Panc1 (cell line): ENCODE measurements around the gene RNF144B. TPM values are rescaled to one million over a fixed set of nuclear protein-coding genes. Genes with fewer than 3 reads are reported as not detected.

ENCODE experiments used
- ATAC-seq: fragments of 200-7000 bp; cut with Tn5 transposase; 2 replicates; pipeline ENCODE4 v1.9.1; 2020; ENCODE audit warnings: mild to moderate bottlenecking, moderate library complexity
- BruUV-seq: library from RNA; stranded (reverse); fragments of 400-500 nt; replicated peaks from 2 replicates; lab custom pipeline; 2021; lab: Mats Ljungman, UMichigan
- CTCF ChIA-PET: fragments of 300-600 bp; sonication (Branson Sonifier 250); formaldehyde crosslinking; loops from one replicate; lab custom pipeline; 2022; ENCODE audit warnings: antibody characterized with exemption; lab: Charles Lee
- POLR2A ChIA-PET: fragments of 300-600 bp; sonication (Branson Sonifier 250); formaldehyde crosslinking; loops from one replicate; lab custom pipeline; 2022; ENCODE audit warnings: antibody characterized with exemption; lab: Charles Lee
- DNase-seq: peaks from one replicate; pipeline ENCODE4 v3.0.0-alpha.2; 2010; ENCODE audit warnings: low read depth, low spot score
- H3K27ac ChIP-seq: 2 replicates; pipeline ENCODE4 v1.5.1; 2011; ENCODE audit warnings: mild to moderate bottlenecking, low read length, inconsistent platforms
- H3K27me3 ChIP-seq: fragments of 200-500 bp; sonication (Bioruptor generic); 2 replicates; pipeline ENCODE4 v1.6.0; 2014; ENCODE audit warnings: low read length, inconsistent platforms; ENCODE audit not compliant: control insufficient read depth, insufficient read depth
- H3K36me3 ChIP-seq: fragments of 200-500 bp; sonication (Bioruptor generic); 2 replicates; pipeline ENCODE4 v1.5.1; 2014; ENCODE audit warnings: inconsistent platforms, mild to moderate bottlenecking, low read length, moderate library complexity; ENCODE audit not compliant: control insufficient read depth, insufficient read depth
- H3K4me1 ChIP-seq: 2 replicates; pipeline ENCODE4 v1.5.1; 2011; ENCODE audit warnings: inconsistent platforms, mild to moderate bottlenecking, low read length, moderate library complexity; ENCODE audit not compliant: control insufficient read depth, insufficient read depth
- H3K4me3 ChIP-seq, 2 experiments: 2 replicates each; pipeline ENCODE4 v1.5.1; 2011 to 2012; ENCODE audit warnings: low read depth in 2 of 2, low read length in 2 of 2, mild to moderate bottlenecking in 2 of 2, inconsistent platforms in 1 of 2, moderate library complexity in 1 of 2
- H3K9me3 ChIP-seq: fragments of 200-500 bp; sonication (Bioruptor generic); 2 replicates; pipeline ENCODE4 v1.5.1; 2014; ENCODE audit warnings: low read depth, mild to moderate bottlenecking, inconsistent platforms, low read length, moderate library complexity; ENCODE audit not compliant: control insufficient read depth, insufficient read depth
- CTCF ChIP-seq: fragments of 450-650 bp; IDR thresholded peaks from 2 replicates; pipeline ENCODE4 v1.5.1; 2017; ENCODE audit warnings: mild to moderate bottlenecking
- POLR2AphosphoS5 ChIP-seq: IDR thresholded peaks from 2 replicates; pipeline ENCODE4 v1.6.1; 2012; ENCODE audit warnings: mild to moderate bottlenecking, low read depth, low read length, moderate library complexity
- SIN3A ChIP-seq: IDR thresholded peaks from 2 replicates; pipeline ENCODE4 v1.6.1; 2012; ENCODE audit warnings: low read depth, mild to moderate bottlenecking, low read length, moderate library complexity, borderline replicate concordance; ENCODE audit not compliant: insufficient read depth
- TCF7L2 ChIP-seq: IDR thresholded peaks from 2 replicates; pipeline ENCODE4 v1.6.1; 2011; ENCODE audit warnings: mild to moderate bottlenecking, low read depth, low read length, inconsistent platforms
- in situ Hi-C: cut with HindIII; loops from 2 replicates; pipeline ENCODE4 v1.10.0; 2016; ENCODE audit warnings: low sequenced_read_pairs, low pct_unique_long_range_greater_than_20kb
- intact Hi-C: fragments of 100-400 bp; cut with micrococcal nuclease; formaldehyde crosslinking; loops from one replicate; pipeline ENCODE4 v1.10.0; 2022; ENCODE audit not compliant: unreplicated experiment
- total RNA-seq: library from RNA; stranded (reverse); gene quantifications from one replicate; pipeline ENCODE4 v1.2.1, GENCODE V29; 2021; ENCODE audit not compliant: unreplicated experiment
- TF ChIP-seq, protein P1 (sequence below), 2 experiments: IDR thresholded peaks; 2 replicates each; pipeline ENCODE4 v1.6.1; 2011 to 2012; ENCODE audit warnings: low read depth in 2 of 2, control low read depth in 1 of 2, low read length in 1 of 2, mild to moderate bottlenecking in 1 of 2, moderate library complexity in 1 of 2; ENCODE audit not compliant: insufficient read depth in 1 of 2

RNF144B gene
- total RNA-seq, 1 experiment from 2014 or later: 5.6 TPM

DNA sequence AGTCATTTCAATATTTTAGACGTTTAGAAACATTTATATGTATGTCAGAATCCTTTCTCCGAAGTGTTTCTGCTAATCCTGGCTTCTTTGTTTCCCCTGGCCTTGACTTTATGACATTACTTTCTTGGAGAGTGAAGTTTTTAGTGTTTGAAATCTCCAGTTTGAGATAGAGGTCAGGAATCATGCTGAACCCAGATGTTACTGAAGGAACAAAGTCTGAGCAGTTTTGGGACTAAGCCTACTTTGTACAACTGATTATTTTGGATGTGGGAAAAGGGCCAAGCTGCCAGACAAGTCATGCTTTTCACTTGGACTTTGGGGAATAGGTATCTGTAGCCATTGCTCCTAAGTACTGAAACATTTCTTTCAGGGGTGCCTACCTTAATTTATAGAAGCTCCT lies 2.3 kb downstream of the RNF144B start:
- H3K36me3 ChIP-seq: no peaks in the 10 kb centered on the region
- H3K4me3 ChIP-seq: peak overlapping the region; percentile 58 to 73
- ATAC-seq (no peak), DNase-seq (no peak)
- H3K27ac ChIP-seq: no peak overlapping the region; the same call in 1 of the 2 replicates
- CTCF ChIA-PET: no interaction called here
- no peaks in the 10 kb centered on the region for H3K9me3 ChIP-seq
- in situ Hi-C loops (no loop called here), intact Hi-C loops (no loop called here)
- POLR2A ChIA-PET: no interaction called here
- TF ChIP-seq CTCF: no peak
- TF ChIP-seq POLR2AphosphoS5: no peak
- TF ChIP-seq TCF7L2: no peak
- TF ChIP-seq, protein P1, sequence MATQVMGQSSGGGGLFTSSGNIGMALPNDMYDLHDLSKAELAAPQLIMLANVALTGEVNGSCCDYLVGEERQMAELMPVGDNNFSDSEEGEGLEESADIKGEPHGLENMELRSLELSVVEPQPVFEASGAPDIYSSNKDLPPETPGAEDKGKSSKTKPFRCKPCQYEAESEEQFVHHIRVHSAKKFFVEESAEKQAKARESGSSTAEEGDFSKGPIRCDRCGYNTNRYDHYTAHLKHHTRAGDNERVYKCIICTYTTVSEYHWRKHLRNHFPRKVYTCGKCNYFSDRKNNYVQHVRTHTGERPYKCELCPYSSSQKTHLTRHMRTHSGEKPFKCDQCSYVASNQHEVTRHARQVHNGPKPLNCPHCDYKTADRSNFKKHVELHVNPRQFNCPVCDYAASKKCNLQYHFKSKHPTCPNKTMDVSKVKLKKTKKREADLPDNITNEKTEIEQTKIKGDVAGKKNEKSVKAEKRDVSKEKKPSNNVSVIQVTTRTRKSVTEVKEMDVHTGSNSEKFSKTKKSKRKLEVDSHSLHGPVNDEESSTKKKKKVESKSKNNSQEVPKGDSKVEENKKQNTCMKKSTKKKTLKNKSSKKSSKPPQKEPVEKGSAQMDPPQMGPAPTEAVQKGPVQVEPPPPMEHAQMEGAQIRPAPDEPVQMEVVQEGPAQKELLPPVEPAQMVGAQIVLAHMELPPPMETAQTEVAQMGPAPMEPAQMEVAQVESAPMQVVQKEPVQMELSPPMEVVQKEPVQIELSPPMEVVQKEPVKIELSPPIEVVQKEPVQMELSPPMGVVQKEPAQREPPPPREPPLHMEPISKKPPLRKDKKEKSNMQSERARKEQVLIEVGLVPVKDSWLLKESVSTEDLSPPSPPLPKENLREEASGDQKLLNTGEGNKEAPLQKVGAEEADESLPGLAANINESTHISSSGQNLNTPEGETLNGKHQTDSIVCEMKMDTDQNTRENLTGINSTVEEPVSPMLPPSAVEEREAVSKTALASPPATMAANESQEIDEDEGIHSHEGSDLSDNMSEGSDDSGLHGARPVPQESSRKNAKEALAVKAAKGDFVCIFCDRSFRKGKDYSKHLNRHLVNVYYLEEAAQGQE (IDR thresholded peaks at IDR 0.05; ENCODE audit: insufficient read depth in 1 of 2, low read depth in 2 of 2, low read length in 1 of 2): no peak
- no peak for TF ChIP-seq SIN3A
- H3K4me1 ChIP-seq: peaks cover 5% of the 10 kb centered on the region
- H3K27me3 ChIP-seq: peaks cover 8% of the 10 kb centered on the region
- no TSS peak for BruUV-seq

DNA sequence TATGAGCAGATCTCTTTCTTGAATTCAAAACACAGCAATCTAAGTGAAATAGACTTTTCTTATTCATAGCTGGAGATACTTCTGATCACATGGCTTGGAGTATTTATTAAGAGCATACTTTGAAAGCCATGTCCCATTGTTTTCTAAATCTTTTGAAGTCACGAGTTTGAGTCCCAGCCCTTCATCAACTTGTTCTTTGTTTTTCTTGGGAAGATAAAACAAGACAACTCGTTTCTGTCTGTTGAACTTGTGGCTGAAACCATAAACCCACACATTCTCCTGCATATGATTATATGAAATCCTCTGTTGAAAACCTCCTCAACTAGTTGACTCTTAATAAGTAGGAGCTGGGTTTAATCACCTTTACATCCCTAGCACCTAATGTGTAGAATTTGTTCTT lies 3.3 kb downstream of the RNF144B start:
- CTCF ChIA-PET: no interaction called here
- POLR2A ChIA-PET: no interaction called here
- H3K9me3 ChIP-seq: no peaks in the 10 kb centered on the region
- no TSS peak for BruUV-seq
- in situ Hi-C loops (no loop called here), intact Hi-C loops (no loop called here)
- DNase-seq (no peak), ATAC-seq (no peak)
- H3K4me1 ChIP-seq: peaks cover 5% of the 10 kb centered on the region
- no peak overlapping the region for H3K4me3 ChIP-seq
- H3K36me3 ChIP-seq: no peaks in the 10 kb centered on the region
- no peak overlapping the region for H3K27ac ChIP-seq
- H3K27me3 ChIP-seq: peaks cover 8% of the 10 kb centered on the region
- TF ChIP-seq, protein P1 (IDR thresholded peaks at IDR 0.05; ENCODE audit: insufficient read depth in 1 of 2, low read depth in 2 of 2, low read length in 1 of 2): no peak
- TF ChIP-seq SIN3A (no peak), TCF7L2 (no peak)
